Psoas muscle (tissue), 8 donors: ENCODE measurements around the gene GRAMD1A. TPM values are rescaled to one million over a fixed set of nuclear protein-coding genes. Genes with fewer than 3 reads are reported as not detected.
"Not testable (repeated sequence)": the region's sequence is repeated elsewhere in the genome, so short reads cannot be mapped to it uniquely, and the experiment has no call there.

Experiments used
- ATAC-seq, 4 donors: fragments of 200-7000 bp; cut with Tn5 transposase; one replicate each; pipeline ENCODE4 v1.9.1; 2020; ENCODE audit warnings: moderate library complexity in 3 of 4, mild to moderate bottlenecking in 2 of 4
- DNase-seq, 2 donors: peaks; one replicate each; pipeline ENCODE4 v3.0.0-alpha.2; 2020
- H3K27ac ChIP-seq: fragments of 200-600 bp; one replicate; pipeline ENCODE4 v1.8.0; 2022
- H3K27me3 ChIP-seq, 3 donors: fragments of 200-600 bp in 1 of 3; one replicate each; pipeline versions ENCODE4 v1.6.1 to v1.8.0; 2013 to 2022; ENCODE audit warnings: low read length in 2 of 3, mild to moderate bottlenecking in 2 of 3, moderate library complexity in 1 of 3; ENCODE audit not compliant: insufficient read depth in 3 of 3
- H3K36me3 ChIP-seq, 2 donors: fragments of 200-600 bp in 1 of 2; one replicate each; pipeline versions ENCODE4 v1.6.1 to v1.8.0; 2013 to 2022; ENCODE audit warnings: low read depth in 1 of 2, mild to moderate bottlenecking in 1 of 2, moderate library complexity in 1 of 2; ENCODE audit not compliant: insufficient read depth in 1 of 2
- H3K4me1 ChIP-seq: fragments of 200-600 bp; one replicate; pipeline ENCODE4 v1.8.0; 2022
- H3K4me3 ChIP-seq: fragments of 200-600 bp; one replicate; pipeline ENCODE4 v1.8.0; 2022; ENCODE audit warnings: mild to moderate bottlenecking
- H3K9me3 ChIP-seq: fragments of 200-600 bp; one replicate; pipeline ENCODE4 v1.8.0; 2022
- WGBS, 3 donors: extraction: QIAGEN DNeasy Blood & Tissue Kit; methylation state at CpG; one replicate each; pipeline versions ENCODE4 v1.1.6 to v1.1.7; 2013; 5-methylcytosine and 5-hydroxymethylcytosine counted together
- intact Hi-C, 2 donors: fragments of 100-400 bp; cut with DNase I; formaldehyde crosslinking; loops; one replicate each; pipeline versions ENCODE4 v1.11.0 to v1.14.2; 2022
- polyA plus RNA-seq, 3 donors: library from polyadenylated mRNA; stranded (reverse); fragments of 200-250 nt; gene quantifications; one replicate each; pipeline ENCODE4 v1.2.3, GENCODE V29; 2013
- total RNA-seq, 4 donors: library from RNA; stranded (reverse); fragmentation: NEBNext Ultra II Directional in 2 of 4; extraction: Animal tissue kit (Norgen Biotek cat#: 25700) in 2 of 4; gene quantifications; one replicate each; pipeline versions ENCODE4 v1.2.1 to v1.2.4, GENCODE V29; 2021 to 2023
- TF ChIP-seq, protein P1 (sequence below): fragments of 200-600 bp; IDR thresholded peaks from one replicate; pipeline ENCODE4 v1.8.0; 2022; ENCODE audit warnings: antibody characterized with exemption
- donor health status: healthy with polysubstance abuse.
- donor health status: DM: no; HTN: no; CAD: no; lungs with moderate emphysema.
- donor health status: Bipolar disorder and iron deficiency.
- donor health status: healthy.
- donor health status: DM: yes; HTN: yes; CAD: no.
- donor health status: DM: no; HTN: no; CAD: no.
- donor health status: DM: no; HTN: no; CAD: no.
- donor health status: DM: yes; HTN: yes; CAD: no.

GRAMD1A gene
- total and polyA plus RNA-seq, 7 donors, result 15.6 to 55.0 (median 36.3) TPM

DNA sequence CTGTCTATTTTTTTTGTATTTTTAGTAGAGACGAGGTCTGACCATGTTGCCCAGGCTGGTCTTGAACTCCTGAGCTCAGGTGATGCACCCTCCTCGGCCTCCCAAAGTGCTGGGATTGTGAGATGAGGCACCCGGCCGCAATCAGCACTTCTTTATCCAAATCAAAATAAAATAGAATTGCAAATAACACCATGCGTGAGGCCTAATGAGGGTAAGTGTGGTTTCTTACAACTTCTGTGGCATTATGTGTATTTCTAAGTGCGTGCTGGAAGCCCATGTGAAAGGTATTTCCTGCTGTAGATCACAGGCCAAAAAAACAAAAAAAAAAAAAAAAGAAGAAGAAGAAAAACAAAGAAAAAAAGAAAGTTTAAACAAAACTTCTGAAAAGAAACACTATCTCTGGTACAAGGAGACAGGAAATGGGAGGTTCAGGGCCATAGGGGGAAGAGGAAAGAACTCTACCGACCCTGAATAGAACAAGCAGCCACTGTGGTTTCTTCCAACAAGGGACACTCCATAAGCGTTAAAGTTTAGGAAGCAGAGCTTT is 3.0 kb upstream of the GRAMD1A start:
- intact Hi-C loops, result no loop called here
- H3K4me1 ChIP-seq, result peaks cover 12% of the 10 kb centered on the region
- no peaks in the 10 kb centered on the region for H3K9me3 ChIP-seq
- 70 to 74% (median 70%) methylated on average over 8 of the region's 8 CpGs for WGBS, 3 donors
- no peaks in the 10 kb centered on the region for H3K36me3 ChIP-seq
- no peaks in the 10 kb centered on the region for H3K27me3 ChIP-seq
- DNase-seq, result peak in 1 of 2 donors; percentile 15
- H3K27ac ChIP-seq, result peak overlapping the region; percentile 14
- no peak for ATAC-seq
- no peak overlapping the region for H3K4me3 ChIP-seq
- TF ChIP-seq, protein P1, sequence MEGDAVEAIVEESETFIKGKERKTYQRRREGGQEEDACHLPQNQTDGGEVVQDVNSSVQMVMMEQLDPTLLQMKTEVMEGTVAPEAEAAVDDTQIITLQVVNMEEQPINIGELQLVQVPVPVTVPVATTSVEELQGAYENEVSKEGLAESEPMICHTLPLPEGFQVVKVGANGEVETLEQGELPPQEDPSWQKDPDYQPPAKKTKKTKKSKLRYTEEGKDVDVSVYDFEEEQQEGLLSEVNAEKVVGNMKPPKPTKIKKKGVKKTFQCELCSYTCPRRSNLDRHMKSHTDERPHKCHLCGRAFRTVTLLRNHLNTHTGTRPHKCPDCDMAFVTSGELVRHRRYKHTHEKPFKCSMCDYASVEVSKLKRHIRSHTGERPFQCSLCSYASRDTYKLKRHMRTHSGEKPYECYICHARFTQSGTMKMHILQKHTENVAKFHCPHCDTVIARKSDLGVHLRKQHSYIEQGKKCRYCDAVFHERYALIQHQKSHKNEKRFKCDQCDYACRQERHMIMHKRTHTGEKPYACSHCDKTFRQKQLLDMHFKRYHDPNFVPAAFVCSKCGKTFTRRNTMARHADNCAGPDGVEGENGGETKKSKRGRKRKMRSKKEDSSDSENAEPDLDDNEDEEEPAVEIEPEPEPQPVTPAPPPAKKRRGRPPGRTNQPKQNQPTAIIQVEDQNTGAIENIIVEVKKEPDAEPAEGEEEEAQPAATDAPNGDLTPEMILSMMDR, result no peak

DNA sequence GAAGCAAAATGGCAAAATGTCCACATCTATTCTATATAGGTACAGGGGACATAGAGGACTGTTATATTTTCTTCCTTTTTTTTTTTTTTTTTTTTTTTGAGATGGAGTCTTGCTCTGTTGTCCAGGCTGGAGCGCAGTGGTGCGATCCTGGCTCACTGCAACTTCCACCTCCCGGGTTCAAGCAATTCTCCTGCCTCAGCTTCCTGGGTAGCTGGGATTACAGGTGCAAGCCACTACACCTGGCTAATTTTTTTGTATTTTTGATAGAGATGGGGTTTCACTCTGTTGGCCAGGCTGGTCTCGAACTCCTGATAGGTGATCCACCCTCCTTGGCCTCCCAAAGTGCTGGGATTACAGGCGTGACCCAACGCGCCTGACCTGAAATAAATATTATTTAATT is 1.9 kb upstream of the GRAMD1A start:
- WGBS, 3 donors, result 89 to 98% (median 90%) methylated on average over 7 of the region's 7 CpGs
- H3K4me1 ChIP-seq, result peaks cover 15% of the 10 kb centered on the region

DNA sequence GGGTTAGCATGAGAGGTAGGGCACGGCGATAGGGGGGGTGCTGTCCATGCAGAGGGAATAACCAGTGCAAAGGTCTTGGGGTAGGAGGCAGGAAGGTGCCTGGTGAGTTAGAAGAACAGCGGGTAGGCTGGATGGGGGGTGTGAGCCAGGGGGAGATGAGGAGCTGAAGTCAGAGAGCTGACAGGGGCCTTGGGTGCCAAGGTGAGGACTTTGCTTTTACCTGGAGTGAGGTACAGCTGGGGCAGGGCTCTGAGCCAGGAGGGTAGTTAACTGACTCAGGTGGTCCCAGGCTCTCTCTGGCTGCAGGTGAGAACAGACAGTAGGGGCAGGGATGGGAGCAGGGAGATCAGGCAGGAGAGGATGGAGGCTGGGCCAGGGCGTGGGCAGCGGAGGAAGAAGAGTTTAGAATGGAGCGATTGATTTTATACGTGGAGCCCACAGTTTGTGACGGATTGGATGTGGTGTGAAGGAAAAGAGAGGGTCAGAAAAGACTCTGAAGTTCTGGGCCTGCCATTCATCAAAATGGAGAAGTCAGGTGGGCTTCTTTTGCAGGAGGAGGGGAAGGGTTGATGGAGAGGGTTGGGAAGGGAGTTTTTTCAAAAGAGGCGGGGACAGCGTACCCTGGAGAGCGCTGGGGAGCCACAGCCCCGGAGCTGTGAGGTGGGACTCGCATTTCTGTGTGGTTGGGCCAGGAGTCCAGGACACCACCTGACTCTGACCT is 1.2 kb upstream of the GRAMD1A start:
- no peaks in the 10 kb centered on the region for H3K27me3 ChIP-seq
- WGBS, 3 donors, result 50 to 59% (median 57%) methylated on average over 13 of the region's 13 CpGs
- DNase-seq (peak in 1 of 2 donors; percentile 39), ATAC-seq (peak in 1 of 4 donors; percentile 56)
- H3K27ac ChIP-seq, result peak overlapping the region; percentile 94
- no peaks in the 10 kb centered on the region for H3K9me3 ChIP-seq
- peaks cover 0 to 6% of the 10 kb centered on the region in 2 donors for H3K36me3 ChIP-seq
- intact Hi-C loops, result no loop called here
- H3K4me1 ChIP-seq, result peaks cover 15% of the 10 kb centered on the region
- TF ChIP-seq, protein P1, result no peak
- peak overlapping the region; percentile 94 for H3K4me3 ChIP-seq

More for the DNA sequence above, 1.9 kb upstream of the GRAMD1A start:
- H3K4me3 ChIP-seq, H3K36me3 ChIP-seq, intact Hi-C loops, H3K27me3 ChIP-seq, H3K9me3 ChIP-seq, ATAC-seq: not testable (repeated sequence)
- peak in 1 of 2 donors; percentile 2 for DNase-seq
- peak overlapping the region; percentile 94 for H3K27ac ChIP-seq

DNA sequence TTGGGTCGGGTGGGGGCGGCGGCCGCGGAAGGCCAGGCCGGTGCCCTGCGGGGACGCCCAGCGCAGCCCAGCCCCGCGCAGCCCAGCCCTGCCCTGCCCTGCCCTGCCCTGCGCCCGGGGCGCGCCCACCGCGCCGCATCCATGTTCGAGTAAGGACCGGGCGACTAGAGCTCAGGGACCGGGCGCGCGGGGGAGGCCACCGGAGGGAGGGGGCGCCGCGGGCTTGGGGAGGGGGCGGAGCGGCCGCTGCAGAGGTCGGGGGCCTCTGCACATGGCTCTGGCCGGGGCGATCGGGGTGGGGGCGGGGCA is 169 bp downstream of the GRAMD1A start:
- Histone ChIP-seq H3K36me3 (peaks cover 0 to 6% of the 10 kb centered on the region in 2 donors), H3K4me3 (peak overlapping the region; percentile 94), H3K9me3 (no peaks in the 10 kb centered on the region), H3K27me3 (no peaks in the 10 kb centered on the region), H3K27ac (peak overlapping the region; percentile 94), H3K4me1 (peaks cover 15% of the 10 kb centered on the region)
- no peak for ATAC-seq
- TF ChIP-seq, protein P1, result no peak
- intact Hi-C loops, result no loop called here
- DNase-seq, result no peak
- WGBS, 3 donors, result 0 to 2% (median 2%) methylated on average over 15 to 37 of the region's 37 CpGs

DNA sequence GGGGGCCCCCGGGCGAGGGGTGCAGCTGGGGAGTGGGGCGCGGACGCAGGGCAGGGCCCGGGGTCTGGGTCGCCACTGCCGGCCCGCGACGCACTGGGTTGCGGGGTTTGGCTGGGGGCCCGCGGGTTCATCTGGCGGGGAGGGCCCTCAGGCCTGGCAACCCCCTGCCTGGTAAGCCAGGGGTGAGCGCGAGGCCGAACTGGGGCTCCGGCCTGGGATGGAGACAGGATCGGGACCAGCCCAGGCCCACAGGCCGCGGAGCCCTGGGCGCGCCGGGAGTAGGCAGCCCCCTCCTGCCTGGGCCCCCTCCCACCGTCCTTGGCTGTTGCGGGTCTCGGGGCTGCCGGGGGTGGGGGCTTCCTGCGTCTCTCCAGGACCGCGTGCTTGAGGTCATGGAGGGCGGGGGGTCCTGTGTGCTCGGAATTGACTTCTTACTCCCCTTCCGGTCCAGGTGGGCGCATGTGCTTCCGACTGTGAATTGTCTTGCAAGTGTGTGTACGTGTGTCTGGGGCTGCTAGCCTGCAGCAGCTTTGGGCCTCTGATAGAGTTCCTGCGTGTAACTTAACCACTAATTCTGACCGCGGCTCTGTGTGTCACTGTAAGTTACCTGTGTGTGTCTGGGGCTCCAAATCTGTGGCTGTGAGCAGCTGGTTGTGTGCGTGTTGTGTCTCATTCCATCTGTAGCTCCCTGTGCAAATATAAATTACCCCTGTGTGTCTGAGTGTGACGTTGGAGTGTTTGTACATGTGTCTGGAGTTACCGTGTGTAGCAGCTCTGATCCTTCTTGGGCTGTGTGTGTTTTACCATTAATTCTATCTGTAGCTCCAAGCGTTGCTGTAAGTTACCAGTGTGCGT is 751 bp downstream of the GRAMD1A start:
- no peaks in the 10 kb centered on the region for H3K9me3 ChIP-seq
- TF ChIP-seq, protein P1, result no peak
- DNase-seq (peak in 1 of 2 donors; percentile 63), ATAC-seq (peak in 3 of 4 donors; percentile 19 to 30 (median 27))
- H3K27ac ChIP-seq, result peak overlapping the region; percentile 94
- peaks cover 15% of the 10 kb centered on the region for H3K4me1 ChIP-seq
- intact Hi-C loops, result no loop called here
- peak overlapping the region; percentile 94 for H3K4me3 ChIP-seq
- peaks cover 0 to 10% of the 10 kb centered on the region in 2 donors for H3K36me3 ChIP-seq
- WGBS, 3 donors, result 7 to 21% (median 11%) methylated on average over 29 to 46 of the region's 46 CpGs
- no peaks in the 10 kb centered on the region for H3K27me3 ChIP-seq
